ENCODE data around the gene HSPA12B.

HSPA12B gene

DNA sequence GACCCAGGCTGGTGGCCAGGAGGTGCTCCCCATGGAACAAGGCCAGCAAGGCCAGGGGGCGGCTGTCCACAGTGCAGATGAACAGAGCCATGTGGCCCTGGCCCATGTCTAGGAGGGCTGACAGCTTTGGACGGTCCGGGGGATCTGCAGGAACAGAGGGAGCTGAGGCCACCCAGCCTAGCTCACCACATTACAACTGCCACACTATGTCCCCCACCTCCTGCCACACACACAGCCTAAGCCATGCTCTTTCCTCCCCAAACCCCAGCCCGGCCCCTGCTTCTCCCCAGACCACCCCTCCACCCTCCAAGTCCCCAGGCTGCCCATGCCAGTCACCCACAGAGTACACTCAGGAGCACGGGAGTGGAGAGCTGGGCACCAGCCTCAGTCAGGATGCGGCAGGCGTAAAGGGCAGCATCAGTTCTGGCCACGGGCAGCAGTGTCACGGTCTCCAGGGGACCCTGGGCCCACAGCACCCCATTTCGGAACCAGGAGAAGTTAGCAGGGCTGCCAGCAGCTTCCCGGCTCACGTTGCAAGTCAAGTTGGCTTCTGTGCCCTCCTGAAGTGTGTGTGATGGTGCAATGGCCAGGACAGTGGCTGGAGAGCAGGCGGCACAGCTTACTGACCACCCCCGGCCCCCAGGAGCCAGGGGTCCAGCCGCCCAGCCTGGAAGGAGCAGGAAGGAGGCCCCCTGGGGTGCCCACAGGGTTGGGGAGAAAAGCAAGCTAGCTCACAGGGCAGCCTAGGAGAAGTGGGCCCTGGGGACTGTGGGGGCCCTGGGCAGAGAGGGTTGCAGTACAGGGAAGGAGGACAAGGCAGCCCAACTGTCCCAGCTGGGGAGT is 35.5 kb upstream of the HSPA12B start:
- no peak for TF ChIP-seq CTCF (IDR thresholded peaks at IDR 0.05; ENCODE audit: low read depth, low read length)
- DNase-seq (ENCODE audit: low read depth in 2 of 2): no peak
- no peak overlapping the region for H3K4me3 ChIP-seq (replicated peaks in 1 of 2; ENCODE audit: low read depth in 2 of 2, low read length in 2 of 2)

- no peak for DNase-seq (ENCODE audit: low read depth in 2 of 2)
- no peak for TF ChIP-seq CTCF (IDR thresholded peaks at IDR 0.05; ENCODE audit: low read depth, low read length)
- H3K4me3 ChIP-seq (replicated peaks in 1 of 2; ENCODE audit: low read depth in 2 of 2, low read length in 2 of 2): no peak overlapping the region
Observed at GRCh38 chr20:3697588-3698305, 34.7 kb upstream of the HSPA12B start.

- no peak for DNase-seq (ENCODE audit: low read depth in 2 of 2)
- no peak for TF ChIP-seq CTCF (IDR thresholded peaks at IDR 0.05; ENCODE audit: low read depth, low read length)
- H3K4me3 ChIP-seq (replicated peaks in 1 of 2; ENCODE audit: low read depth in 2 of 2, low read length in 2 of 2): no peak overlapping the region
Observed at GRCh38 chr20:3698591-3699001, 33.9 kb upstream of the HSPA12B start.

DNA sequence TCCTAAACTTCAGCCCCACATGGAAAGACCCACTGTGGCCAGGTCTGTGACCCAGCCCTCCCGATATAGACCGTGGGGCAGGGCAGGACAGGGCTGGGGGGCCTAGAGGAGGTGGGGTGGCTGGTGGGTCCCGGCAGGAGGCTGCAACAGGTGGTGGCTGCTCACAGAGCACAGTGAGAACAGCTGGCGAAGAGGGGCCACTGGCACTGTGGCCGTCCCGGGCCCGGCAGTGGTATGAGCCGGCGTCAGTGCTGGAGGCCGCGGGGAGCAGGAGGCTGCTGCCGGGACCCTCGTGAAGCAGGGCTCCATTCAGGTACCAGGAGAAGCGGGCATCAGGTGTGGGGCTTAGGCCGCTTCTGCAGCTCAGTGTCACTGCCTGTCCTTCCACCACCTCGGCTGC is 33.4 kb upstream of the HSPA12B start:
- no peak for TF ChIP-seq CTCF (IDR thresholded peaks at IDR 0.05; ENCODE audit: low read depth, low read length)
- H3K4me3 ChIP-seq (replicated peaks in 1 of 2; ENCODE audit: low read depth in 2 of 2, low read length in 2 of 2): no peak overlapping the region
- DNase-seq (ENCODE audit: low read depth in 2 of 2): no peak

DNA sequence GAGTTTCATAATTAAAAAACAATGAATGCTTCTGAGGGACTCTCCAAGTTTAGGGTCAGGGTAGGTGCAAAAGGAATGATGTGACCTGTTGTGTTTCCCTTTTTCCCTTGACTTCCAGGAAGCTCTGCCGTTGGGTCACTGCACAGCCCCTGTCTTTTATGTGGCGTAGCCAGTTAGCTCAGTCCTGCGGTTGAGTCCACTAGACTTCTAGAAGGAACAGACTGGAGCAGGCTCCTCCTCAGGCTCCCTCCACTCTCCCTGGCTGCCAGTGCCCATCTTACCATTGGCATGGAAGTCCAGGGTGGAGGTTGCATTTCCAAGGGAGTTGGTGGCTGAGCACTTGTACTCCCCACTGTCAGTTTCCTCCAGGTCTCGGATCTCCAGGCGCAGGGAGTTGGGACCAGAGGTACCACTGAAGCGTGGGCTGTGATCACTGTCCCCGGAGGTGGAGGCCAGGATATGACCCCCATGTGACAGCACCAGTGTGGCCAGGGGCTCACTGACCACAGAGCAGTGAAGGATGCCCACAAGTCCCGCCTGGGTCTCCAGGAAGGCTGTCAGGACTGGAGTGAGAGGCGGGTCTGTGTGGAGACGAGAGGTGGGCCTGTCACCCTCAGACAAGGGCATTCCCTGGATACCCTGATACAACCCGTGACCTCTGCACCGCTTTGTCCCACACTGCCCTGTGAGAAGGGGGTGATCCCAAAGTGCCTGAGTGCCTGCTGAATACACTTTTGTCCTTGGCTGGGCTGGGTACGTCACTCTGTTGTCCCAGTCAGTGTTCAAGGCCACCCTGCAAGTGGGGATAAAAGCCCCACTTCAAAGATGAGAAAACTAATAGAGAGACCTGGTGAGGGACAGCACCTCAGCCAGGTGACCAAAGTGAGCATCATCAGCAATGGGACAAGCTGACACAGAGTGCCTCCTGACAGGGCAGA is 31.2 kb upstream of the HSPA12B start:
- DNase-seq (ENCODE audit: low read depth in 2 of 2): no peak
- no peak overlapping the region for H3K4me3 ChIP-seq (replicated peaks in 1 of 2; ENCODE audit: low read depth in 2 of 2, low read length in 2 of 2)
- no peak for TF ChIP-seq CTCF (IDR thresholded peaks at IDR 0.05; ENCODE audit: low read depth, low read length)

GRCh38 chr20:3702611-3703391 is 29.7 kb upstream of the HSPA12B start:
- H3K4me3 ChIP-seq (replicated peaks in 1 of 2; ENCODE audit: low read depth in 2 of 2, low read length in 2 of 2): no peak overlapping the region
- no peak for DNase-seq (ENCODE audit: low read depth in 2 of 2)
- no peak for TF ChIP-seq CTCF (IDR thresholded peaks at IDR 0.05; ENCODE audit: low read depth, low read length)

Data from cardiac fibroblast (primary cell).